Glomerular endothelial cell (primary cell): ENCODE data around the gene HSD11B2. TPM values are rescaled to one million over a fixed set of nuclear protein-coding genes. Genes with fewer than 3 reads are reported as not detected.
"Not testable (repeated sequence)": the region's sequence is repeated elsewhere in the genome, so short reads cannot be mapped to it uniquely, and the experiment has no call there.

Experiments used
- DNase-seq: peaks from one replicate; pipeline ENCODE4 v3.0.0-alpha.2; 2011; ENCODE audit warnings: low read depth, low spot score; ENCODE audit errors: extremely low read depth
- total RNA-seq: library from RNA; depleted of rRNA; stranded (reverse); fragments of >200 nt; gene quantifications from 2 replicates; pipeline ENCODE4 v1.2.3, GENCODE V29; 2015

HSD11B2 gene
- total RNA-seq, 1 donor from 2014 or later = not detected

DNA sequence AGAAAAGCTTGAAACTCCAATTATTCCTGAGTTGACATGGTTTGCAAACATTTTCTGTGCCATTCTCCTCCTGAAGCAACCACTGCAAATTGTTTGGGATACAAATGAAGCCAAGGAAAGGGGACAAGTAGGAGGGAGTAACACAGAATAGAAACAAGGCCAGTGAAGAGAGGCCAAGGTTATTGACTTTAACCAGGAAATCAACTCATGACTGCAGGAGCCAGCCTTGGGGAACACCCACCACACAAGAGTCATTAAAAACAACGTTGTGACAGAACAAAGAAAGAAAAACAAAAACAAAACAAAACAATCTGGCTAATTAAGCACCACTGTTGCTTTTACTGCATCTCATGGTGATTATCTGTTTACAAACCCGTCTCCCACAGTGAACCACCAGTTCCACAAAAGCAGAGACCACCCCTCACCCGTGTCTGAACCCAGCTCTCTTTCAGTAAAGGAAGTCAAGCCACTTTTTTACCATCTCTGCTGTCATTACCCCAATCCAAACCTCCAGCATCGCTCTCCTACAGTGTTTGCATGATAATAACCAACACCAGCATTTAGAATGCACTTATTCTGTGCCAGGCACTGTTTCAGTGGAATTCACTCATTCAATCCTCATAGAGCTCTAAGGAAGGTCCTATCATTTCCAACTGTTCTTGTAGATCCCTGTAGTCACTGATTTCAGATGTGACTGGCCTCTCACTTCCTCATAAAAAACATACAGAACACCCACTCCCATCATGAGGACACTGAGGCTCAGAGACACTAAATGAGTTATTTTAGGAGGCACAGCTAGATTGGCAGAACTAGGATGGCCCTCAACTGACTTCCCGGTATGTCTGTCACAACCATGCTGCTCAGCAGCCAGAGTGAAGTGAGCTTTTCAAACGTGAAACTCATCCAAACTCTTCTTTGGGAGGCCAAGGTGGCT, 16.7 kb upstream of the HSD11B2 start:
- no peak for DNase-seq

DNA sequence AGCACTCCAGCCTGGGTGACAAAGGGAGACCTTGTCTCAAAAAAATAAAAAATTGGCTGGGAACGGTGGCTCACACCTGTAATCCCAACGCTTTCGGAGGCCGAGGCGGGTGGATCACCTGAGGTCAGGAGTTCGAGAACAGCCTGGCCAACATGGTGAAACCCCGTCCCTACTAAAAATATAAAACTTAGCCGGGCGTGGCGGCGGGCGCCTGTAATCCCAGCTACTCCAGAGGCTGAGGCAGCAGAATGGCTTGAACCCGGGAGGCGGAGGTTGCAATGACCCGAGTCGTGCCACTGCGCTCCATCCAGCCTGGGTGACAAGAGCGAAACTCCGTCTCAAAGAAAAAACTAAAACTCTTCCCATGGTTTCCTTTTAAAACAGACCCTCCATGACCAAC, 15.5 kb upstream of the HSD11B2 start:
- DNase-seq = not testable (repeated sequence)

DNA sequence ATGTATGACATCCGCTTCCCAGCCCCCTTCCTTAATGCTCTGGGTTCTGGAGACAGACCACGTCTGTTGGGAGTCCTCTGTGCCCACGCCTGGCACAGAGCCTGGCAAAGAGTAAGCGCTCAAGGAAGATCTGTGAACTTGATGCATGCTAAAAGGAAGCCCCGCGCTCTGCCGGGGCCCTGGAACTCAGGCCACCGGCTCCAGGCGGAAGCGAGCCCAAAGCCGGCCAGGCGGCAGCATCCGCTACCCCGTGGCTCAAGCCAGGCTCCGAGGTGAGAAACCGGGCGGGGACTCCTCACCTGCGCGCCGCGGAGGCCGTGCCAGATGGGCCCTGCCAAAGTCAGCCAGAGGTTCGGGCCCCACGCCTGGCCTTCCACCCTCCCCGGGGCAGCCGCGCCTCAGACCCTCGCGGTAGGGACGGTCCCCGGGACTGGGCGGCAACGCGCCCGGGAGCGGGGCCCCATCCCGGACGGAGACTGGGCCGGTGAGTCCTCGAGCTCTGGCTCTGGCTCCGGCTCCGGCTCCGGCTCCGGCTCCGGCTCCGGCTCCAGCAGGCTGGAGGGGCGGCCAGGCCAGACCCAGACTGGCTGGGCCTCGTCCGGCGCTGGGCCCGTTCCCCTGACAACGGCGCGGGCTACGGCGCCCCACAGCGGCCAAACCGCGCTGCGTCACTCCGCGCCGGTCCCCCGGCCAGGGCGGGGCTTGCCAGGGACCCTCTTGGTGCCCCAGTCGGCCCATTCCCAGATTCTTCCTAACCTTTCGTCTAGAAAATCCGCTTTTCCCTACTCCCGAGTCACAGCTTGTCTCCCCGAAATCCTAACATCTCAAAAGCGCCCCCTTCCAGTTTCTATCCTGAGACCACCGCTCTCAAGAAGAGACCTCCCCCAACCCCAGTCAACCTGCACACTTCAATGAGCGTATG, 14.8 kb upstream of the HSD11B2 start, which contains the start of gene ZDHHC1:
ZDHHC1 (minus strand) TSS at position 606 of the 922 bp plus-strand sequence. CDS start 8,702 bp downstream, outside the sequence.
- DNase-seq = no peak

DNA sequence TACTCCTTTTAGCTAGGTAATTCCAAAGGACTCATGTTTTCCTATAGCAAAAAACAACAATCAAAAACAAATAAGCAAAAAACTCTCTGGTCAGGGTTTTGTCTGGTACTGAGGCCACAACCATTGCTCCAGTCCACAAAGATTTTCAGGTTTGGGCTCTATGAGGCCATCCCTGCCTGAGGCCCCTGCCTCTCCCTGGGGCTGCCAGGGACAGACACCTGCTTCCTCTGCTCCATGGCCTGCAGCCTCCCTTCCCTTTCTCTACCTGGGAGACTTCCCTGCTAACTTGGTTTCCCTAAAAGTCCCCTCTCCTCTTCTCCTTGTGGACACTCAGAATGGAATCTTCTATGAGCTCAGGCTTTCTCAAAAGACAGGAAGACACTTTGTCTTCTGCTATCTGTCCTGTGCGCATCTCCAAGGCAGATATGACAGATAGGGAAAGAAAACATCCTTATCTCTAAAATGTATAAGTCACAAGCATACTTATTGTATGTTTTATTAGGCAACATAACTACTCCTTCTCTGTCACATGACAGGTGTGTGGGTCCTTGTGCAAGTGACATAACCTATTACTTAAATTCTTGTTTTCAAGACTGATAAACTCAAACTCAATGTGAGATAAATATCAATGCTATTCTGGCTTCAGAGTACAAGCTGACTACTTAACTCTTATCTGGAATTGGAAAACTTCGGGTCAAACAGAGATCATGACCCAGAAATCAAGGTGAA, 13.4 kb upstream of the HSD11B2 start:
- no peak for DNase-seq

DNA sequence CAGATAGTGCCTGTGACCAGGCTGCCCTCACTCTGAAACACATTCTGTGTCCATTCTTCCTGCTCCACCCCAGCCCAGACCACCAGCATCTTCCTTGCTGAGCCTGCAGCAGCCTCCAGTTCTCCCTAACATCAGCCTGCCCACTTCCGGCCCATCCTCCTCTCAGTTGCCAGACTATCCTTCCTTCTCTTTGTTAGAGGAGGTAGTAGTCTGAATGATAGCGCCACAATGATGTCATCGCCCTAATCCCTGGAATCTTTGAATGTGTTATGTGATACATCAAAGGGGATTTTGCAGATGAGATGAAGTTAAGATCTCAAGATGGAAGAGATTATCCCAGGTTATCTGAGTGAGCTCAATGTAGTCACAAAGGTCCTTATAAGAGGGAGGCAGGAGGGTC, 11.4 kb upstream of the HSD11B2 start:
- no peak for DNase-seq

DNA sequence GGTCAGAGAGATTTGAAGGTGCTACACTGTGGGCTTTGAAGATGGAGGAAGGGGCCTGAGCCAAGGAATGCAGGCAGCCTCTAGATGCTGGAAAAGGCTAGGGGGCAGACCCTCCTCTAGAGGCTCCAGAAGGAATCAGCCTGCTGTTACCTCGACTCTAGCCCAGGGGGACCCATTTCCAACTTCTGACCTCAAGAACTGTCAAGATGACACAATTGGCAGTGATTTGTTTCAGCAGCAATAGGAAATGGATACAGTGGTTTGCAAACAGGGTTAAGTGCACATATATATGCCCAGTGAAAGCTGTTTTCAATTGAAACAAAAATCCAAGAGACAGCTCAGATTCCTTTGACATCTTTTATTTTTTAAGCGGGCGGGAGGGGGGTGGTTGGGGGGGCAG, 11.0 kb upstream of the HSD11B2 start:
- no peak for DNase-seq

DNA sequence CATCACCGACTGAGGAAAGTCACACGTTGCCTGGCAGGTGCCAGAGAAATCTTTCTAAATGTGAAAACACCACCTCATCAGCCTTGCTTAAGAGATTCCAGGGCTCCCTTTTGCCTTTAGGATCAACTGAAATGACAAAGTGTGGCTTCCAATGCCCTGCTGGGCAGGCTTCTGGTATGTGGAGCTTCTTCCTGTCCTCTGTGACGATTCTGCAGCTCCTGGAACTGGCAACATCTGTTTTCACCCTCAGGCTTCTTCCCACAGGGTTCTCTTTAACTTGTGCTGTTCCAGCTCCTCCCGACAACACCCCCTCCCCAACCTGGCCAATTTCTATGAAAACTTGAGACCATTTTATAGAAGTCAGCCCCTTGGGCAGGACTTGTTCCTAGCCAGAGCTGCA, 9.9 kb upstream of the HSD11B2 start:
- no peak for DNase-seq

DNA sequence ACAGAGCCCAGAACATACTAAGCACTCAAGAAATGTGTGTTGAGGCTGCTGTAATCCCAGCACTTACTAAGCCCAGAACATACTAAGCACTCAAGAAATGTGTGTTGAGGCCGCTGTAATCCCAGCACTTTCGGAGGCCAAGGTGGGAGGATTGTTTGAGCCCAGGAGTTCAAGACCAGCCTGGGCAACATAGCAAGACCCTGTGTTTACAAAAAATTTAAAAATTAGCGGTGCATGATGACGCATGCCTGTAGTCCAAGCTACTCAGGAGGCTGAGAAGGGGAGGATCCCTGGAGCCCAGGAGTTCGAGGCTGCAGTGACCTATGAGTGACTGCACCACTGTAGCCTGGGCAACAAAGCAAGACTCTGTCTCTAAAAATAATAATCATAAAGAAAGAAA, 7.9 kb upstream of the HSD11B2 start:
- no peak for DNase-seq

DNA sequence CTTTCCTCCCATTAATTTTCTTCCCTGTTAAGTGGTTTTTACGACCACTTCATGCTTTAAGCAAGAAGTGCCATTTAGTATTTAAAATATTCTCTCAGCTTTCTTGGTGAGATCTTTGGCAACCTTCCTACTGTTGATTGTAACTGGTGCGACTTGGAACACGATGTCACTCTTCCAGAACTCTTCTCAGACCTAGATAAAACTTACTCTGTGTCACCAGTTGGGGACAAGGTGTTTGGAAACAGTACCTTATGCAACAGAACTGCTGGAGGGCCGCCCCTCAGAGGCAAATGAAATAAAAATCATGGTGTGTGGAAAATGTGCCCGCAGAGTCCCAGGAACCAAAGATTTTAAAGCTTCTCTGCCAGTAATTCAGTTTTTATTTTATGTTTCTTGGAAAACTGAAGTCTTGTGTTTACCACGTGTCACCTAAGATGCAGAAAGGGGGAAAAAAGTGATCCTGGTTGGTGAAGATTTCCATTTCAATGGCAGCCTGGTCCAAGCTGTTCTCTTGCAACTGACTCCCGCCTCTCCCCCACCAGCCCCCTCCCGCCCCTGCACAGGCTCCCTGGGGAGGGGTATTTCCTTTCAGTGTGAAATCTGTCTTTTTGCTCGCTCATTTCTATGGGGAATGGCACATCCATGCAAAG, 7.2 kb upstream of the HSD11B2 start:
- DNase-seq = no peak

DNA sequence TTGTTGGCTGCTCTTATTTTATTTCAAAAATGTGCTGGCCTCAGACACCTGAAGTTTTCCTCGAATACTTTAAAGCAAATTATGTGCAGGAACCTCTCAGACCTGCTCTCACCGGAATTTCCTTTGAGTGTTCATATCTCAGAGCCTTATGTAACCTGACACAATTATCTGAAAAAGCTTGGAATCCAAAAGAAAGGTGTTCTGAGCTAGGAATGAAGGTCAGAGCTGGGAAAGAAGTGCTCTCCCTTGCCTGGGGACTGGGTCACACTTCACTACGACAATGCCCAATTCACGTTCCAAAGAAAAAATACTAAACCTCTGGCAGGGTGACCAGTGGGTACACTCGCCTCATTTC, 6.7 kb upstream of the HSD11B2 start:
- no peak for DNase-seq

DNA sequence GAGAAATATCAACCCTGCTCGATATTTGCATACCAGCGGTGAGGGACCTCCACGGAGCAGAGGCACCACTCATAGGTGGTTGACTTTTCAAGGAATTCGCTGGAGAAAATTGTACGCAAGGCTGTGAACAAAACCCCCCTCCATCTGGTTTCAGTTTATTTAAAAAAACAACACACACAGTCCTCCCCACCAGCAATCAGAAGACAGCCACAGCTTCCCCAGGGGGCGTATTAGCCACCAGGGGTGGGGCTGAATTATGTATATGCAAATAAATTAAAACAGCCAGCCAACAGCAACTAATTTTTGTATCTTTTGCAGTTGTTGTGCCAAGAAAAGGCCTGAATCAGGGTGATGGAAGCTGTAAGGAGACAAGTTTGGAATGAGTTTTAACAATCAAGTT, 5.9 kb upstream of the HSD11B2 start:
- no peak for DNase-seq

DNA sequence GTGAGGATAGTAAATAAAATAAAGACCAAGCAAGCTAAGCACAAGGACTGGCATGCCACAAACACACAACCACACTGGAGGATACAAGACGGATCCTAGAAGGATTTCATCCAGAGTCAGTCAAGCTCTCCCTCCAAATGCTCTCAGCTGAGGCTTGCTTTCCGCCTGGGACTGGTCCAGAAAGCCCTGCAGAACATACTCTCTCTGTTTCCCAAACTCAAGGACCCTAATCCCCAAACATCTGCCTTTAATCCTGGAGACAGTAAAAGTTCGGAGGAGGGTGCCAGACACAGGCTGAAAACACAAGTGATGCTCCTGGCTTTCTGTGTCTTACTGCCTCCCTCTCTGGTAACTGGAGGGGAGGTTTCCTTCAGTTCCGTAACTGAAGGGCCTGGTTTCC, 5.3 kb upstream of the HSD11B2 start:
- no peak for DNase-seq

DNA sequence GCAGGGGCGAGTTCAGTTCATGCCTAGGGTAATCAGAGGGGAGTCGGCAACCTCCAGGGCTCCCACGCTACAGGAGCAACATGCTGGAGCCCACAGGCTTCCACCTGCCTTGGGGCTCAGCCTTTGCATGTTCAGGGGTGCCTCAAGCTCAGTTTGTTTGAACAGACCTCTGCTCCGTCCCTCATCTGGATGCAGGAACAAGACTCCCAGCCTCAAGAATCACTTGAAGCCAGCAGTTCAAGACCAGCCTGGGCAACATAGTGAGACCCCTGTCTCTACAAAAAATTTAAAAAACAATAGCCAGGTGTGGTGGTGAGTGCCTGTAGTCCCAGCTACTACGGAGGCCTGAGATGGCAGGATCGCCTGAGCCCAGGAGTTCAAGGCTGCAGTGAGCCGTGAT, 4.9 kb upstream of the HSD11B2 start:
- DNase-seq = no peak

DNA sequence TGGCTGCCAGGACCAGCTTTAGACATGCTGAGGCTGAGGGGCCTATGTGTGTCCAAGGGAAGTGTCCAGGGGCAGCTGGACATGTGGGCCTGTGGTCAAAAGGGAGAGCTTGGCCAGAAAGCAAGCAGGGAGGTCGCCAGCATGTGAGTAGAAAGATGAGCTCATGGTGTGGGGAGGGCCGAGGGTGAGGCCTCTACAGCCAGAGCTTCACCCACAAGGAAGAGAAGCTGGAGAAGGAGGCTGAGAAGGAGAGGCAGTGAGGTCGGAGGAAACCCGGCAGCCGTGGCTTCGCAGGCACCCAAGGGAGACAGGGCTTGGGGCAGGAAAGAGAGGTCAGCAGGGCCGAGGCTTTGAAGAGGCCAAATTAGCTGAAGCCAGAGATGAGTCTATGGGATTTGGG, 4.0 kb upstream of the HSD11B2 start:
- no peak for DNase-seq

DNA sequence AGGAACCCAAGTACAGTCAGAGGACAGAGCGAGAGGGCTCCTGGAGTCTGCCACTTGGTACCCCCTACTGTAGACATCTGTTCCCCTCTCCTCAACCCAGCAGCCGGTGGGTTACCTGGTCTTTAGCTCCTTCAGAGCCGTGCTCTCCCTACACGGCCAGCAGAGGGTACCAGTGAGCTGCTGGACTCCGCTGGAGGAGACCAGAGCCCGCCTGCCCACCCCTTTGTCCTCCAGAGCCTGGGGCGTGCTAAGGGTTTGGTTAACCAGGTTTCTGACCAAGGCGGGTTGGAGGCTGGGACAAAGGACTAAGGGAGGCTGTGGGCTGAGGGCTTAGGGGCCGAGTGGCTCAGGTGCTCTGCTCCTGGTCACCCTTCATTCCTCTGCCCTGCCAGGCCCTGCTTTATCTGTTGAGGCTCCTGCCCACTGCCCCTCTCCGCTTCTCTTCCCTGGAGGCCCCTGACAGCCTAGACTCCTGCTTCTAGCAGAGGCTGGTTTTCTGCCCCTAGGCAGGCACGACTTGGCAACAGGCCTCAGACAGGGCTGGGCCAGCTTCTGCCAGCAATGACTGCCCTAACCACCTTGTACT, 2.7 kb upstream of the HSD11B2 start:
- no peak for DNase-seq

DNA sequence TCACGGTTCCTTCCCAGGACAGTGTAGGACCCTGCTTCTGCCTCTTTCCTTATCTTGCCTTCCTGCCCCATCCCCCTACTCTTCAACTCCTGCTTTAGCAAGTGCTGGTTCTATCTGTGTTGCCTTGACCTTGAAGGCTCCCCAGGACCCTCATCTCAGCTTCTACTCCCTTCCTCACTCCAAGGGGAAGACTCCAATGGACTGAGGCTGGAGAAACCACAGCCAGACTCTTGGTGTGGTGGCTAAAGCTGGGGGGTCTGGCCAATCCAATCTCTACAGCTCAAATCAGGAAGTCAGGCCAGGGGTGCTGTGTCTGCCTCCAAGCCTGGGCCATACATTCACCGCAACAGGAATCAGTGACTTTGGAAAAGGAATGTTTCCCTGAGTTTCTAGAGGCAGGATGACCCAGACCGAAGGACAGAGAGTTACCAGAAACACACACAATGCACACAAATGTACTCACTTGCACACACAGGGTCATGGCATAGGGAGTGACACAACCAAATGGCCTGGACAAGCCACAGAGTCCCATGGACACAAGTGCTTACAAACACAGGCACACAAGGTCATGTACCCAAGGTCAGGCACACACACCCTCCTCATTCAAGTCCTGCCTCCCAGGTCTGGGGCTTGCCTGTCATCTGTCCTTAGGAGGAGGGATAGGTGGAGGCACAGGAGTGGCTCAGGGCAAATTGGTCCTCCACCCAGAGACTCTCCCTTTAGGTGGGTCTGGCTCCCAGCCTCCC, 1.7 kb upstream of the HSD11B2 start:
- no peak for DNase-seq

DNA sequence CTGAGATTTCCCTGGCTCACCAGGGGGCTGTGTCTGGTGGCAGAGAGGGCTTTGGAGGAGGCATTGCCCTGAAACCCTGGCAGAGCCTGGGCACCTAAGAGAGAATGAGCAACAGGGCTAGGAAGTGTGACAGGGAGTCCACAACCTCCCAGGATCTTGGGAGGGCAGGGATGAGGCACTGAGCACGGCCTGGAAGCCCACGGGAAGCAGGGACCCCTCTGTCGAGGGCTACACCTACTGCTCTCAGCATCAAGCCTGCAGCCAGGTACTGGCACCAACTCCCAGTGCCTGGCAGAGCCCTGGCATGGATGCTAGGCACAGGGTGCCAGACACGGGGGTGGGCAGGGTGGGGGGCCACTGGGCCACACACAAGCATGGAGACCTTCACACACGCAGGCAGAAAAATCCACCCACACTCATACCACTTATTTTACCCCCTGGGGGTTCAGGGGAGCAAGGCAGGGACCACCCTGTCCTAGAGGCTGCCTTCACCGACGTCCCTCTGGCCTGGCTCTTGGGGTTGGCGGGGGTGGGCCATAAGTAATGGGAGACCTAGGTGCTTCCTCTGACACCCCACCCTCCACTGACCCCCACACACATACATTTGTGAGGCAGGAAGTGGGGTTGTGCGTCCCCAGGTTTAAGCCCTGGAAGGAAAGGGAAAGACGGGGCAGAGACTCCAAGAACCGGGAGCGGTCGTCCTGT, 970 bp upstream of the HSD11B2 start:
- no peak for DNase-seq

DNA sequence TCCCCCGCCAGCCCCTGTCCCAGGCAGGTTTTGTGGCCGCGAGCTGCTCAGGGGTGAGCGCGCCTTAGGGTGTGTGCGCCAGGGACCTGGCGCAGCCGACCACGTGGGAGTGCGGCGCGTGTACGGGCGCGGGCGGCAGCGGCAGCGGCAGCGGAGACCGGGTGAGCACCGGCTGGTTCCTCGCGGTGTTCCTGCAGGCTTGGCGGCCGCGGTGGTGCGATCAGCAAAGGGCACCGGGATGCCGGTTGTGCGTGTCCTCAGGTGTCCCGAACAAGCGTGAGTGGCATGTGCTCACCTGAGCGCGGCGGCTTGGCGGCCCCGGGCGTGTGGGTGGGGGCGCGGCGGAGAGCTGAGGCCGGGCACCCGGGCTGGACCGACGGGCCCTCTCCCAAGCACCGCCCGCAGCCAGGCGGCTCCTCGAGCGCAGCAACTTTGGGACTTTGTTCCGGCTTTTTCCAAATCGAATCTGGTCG, 381 bp upstream of the HSD11B2 start:
- no peak for DNase-seq
